SU-DHL-6 (cell line): ENCODE measurements around the gene EGLN2.

Experiments
- CTCF ChIP-seq: fragments of 200-600 bp; sonication (generic); IDR thresholded peaks from one replicate; pipeline ENCODE4 v1.5.1; 2017; ENCODE audit warnings: antibody characterized with exemption, mild to moderate bottlenecking, low read length, moderate library complexity; ENCODE audit not compliant: insufficient read depth, poor library complexity, severe bottlenecking
- EZH2phosphoT487 ChIP-seq: fragments of 200-600 bp; sonication (generic), shearing (Covaris generic); conservative IDR thresholded peaks from 2 replicates; pipeline ENCODE4 v1.6.1; 2018; ENCODE audit warnings: mild to moderate bottlenecking, antibody characterized with exemption, low read length, moderate library complexity, mixed read lengths

- TF ChIP-seq CTCF (no peak), EZH2phosphoT487 (no peak)
Observed at GRCh38 chr19:40768869-40769268, 30.1 kb upstream of the EGLN2 start.
